ENCODE measurements around the gene C2CD4D.
"Not testable (repeated sequence)": the region's sequence is repeated elsewhere in the genome, so short reads cannot be mapped to it uniquely, and the experiment has no call there.

C2CD4D gene

DNA sequence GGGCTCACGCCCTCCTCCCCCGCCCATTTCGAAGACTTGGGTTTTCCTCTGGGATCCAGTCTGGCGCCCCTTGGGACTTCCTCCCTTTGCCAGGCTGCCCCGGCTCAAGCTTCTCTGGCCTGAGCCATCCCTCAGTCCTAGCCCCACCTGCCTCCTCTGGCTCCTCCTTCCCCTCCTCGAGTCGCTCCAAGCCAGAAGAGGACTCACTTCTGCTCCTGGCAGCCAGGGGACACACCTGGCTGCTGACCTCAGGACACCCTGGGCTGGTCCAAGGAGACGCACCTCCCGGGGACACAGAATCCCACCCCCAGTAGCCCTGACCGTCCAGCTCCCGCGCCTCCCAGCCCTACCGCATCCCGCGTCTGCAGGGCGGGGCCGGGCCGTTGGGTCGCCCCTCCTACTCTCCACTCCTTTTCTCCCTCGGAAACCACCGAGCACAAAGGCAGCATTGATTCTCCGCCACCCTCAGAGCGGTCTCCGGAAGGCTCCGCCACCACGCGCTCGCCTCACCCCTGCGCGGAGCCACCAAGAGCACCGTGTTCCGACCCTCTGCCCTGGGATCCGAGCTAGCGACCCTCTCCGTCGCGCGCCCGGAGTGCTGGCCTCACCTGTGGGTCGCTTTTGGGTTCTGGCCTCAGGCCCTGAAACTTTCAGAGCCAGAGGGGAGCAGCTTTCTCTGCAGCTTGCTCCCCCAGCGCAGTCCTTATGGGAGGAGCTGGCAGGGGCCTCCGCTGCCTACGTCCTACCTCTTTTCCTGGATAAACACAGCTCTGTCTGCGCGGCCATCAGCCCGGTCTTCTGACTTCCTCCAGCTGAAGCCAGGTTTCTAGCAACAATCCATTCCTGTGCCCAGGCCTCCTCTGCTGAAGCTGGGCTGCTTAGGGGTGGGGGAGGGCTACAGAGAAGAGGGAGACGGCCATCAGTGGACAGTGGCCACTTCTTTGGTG lies at the start of gene C2CD4D:
Gene C2CD4D (minus strand): TSS at position 364 of the 947 bp plus-strand sequence. CDS start 831 bp downstream, outside the sequence.
- peak; percentile 94 for DNase-seq

DNA sequence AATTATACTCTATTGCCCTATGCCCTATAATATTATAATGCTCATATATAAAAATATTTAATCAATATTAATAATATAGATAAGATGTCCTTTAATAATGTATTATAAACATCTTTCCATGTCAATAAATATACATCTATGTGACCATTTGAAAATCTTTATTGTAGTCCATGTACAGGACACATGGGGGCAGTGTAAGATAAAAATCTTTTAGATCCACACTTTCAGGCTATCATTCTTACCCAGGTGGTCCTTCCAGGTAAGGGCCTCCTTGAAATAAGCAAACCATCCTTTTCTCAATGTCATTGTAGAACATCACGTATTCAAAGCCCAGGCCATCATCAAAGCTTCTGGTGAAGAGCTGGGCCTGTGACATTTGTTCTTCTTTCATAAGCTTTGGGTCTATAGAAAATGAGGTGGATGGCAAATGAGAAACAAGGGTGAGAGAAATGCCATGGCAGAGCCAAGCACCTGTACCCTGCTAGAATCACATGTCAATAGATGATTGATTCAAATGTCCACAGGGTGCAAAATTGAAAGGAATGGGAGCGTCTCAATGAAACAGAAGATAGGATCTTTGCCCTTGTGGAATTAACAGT lies 49.5 kb upstream of the C2CD4D start:
- peak; percentile 34 for DNase-seq

- no peak for DNase-seq
Observed at GRCh38 chr1:151887028-151887427, 47.4 kb upstream of the C2CD4D start.

DNA sequence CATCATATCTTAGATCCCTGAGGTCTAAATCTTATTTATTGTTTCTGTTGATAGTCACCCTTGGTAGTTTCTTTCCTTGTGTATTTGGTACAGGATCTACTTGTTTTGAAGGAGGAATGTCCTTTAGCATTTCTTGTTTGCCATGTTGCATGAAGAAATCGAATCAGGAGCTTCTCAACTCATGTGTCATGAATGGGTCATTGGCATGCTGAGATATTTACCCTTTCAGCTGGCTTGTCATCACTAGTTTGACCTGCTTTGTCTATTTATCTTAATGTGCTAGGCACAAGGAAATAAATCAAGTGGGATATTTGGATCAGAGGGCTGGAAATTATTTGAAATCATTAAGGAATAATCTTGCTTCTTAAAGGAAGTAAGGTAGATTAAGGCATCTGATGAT lies 45.9 kb upstream of the C2CD4D start:
- DNase-seq, result no peak

- not testable (repeated sequence) for DNase-seq
Observed at GRCh38 chr1:151884879-151885278, 45.3 kb upstream of the C2CD4D start.

DNA sequence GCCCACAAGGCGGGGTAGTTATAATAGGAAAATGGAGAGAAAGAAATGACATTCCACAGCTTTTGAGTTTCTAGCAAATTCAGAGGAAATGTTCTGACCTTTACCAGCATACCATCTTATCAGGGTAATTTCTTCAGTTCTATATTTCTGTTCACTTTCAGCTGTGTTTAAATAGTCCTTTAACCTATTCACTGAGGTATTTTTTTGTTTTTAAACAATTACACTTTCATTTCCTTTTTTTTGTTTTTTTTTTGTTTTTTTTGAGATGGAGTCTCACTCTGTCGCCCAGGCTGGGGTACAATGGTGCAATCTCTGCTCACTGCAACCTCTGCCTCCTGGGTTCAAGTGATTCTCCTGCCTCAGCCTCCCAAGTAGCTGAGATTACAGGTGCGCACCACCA lies 44.8 kb upstream of the C2CD4D start:
- DNase-seq, result not testable (repeated sequence)

GRCh38 chr1:151883898-151884297 lies 44.3 kb upstream of the C2CD4D start:
- DNase-seq, result not testable (repeated sequence)

DNA sequence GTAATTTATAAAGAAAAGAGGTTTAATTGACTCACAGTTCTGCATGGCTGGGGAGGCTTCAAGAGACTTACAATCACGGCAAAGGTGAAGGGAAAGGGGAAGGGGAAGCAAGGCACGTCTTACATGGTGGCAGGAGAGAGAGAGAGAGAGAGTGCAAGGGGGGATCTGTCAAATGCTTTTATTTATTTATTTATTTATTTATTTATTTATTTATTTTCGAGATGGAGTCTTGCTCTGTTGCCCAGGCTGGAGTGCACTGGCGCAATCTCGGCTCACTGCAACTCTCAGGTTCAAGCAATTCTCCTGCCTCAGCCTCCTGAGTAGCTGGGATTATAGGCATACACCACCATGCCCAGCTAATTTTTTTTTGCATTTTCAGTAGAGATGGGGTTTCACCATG lies 43.3 kb upstream of the C2CD4D start:
- DNase-seq, result not testable (repeated sequence)

- DNase-seq, result no peak
Observed at GRCh38 chr1:151882466-151882865, 42.8 kb upstream of the C2CD4D start.

DNA sequence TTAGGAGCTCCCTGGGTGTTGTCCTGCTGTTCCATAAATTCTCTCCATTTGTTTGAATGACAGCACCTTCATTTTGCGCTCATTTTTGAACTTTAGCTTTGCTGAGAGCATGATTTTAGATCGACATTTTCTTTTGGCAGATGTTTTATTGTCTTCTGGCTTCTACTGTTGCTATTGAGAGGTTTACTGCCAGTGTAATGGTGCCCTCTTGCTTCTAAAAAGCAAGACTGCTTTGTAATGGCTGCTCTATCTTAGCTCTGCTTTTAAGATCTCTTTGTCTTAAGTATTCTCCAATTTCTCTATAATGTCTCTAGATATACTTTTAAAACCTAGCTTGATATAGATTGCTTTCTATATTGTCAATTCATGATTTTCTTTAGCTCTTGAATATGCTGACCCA lies 41.9 kb upstream of the C2CD4D start:
- DNase-seq, result peak; percentile 60

- no peak for DNase-seq
Observed at GRCh38 chr1:151875419-151876097, 35.9 kb upstream of the C2CD4D start.

- DNase-seq, result not testable (repeated sequence)
Observed at GRCh38 chr1:151872776-151873175, 33.2 kb upstream of the C2CD4D start.

DNA sequence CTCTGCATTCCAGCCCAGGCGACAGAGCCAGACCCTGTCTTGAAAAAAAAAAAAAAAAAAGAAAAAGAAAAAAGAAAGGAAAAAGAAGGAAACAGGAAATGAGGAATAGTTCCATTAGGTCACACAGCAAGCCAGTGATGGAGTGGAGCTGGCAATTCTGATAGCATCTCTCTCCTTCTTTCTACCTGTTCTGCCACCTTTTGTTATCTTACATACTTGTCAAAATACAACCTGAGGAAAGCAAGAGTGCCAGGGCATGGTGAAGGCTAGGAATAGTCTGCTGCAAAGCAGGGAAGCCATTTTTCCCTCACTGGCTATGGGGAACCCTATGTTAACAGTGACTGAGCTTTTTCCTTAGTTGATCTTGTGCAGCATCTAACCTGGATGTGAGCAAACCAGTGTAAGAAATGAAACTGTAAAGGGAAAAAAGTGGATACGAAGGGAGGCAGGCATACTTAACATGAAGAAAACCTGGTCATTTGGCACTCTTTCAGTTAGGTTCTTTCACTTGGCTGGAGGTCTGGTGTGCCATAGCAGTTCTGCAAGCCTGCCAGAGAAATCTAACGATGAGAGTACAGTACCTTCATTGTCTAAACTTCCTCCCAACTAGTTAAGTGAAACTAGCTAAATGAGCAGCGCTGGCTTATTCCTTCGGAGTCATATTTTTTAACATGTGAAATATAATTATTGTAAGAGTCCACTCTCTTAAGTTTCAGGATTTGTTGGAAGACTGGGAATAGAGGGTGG lies 31.8 kb upstream of the C2CD4D start:
- DNase-seq, result no peak

GRCh38 chr1:151868486-151868885 lies 28.9 kb upstream of the C2CD4D start:
- no peak for DNase-seq

DNA sequence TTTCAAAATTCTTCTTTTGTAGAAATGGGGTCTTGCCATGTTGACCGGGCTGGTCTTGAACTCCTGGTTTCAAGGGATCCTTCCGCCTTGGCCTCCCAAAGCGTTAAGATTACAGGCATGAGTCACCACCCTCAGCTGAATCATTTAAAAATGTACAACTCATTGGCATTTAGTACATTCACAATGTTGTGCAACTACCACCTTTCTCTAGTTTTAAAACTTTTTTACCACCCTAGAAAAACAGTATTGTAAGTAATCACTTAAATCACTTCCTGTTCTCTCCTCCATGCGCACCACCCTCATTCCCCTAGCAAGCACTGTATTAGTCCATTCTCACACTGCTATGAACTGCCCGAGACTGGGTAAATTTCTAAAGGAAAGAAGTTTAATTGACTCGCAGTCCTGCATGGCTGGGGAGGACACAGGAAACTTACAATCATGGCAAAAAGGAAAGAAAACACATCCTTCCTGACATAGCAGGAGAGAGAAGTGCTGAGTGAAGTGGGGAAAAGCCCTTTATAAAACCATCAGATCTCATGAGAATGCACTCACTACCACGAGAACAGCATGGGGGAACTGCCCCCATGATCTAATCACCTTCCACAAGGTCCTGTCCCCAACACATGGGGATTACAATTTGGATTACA lies 28.3 kb upstream of the C2CD4D start:
- DNase-seq, result no peak

DNA sequence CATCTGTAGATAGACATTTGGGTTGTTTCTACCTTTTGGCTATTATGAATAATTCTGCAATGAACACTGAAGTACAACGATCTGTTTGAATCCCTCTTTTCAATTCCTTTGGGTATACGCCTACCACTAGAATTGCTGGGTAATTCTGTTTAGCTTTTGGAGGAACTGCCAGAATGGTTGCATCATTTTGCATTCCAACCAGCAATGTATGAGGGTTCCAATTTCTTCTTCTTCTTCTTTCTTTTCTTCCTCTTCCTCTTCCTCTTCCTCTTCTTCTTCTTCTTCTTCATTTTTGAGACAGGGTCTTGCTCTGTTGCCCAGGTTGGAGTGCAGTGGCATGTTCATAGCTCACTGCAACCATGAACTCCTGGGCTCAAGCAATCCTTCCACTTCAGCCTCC lies 27.7 kb upstream of the C2CD4D start:
- no peak for DNase-seq

DNA sequence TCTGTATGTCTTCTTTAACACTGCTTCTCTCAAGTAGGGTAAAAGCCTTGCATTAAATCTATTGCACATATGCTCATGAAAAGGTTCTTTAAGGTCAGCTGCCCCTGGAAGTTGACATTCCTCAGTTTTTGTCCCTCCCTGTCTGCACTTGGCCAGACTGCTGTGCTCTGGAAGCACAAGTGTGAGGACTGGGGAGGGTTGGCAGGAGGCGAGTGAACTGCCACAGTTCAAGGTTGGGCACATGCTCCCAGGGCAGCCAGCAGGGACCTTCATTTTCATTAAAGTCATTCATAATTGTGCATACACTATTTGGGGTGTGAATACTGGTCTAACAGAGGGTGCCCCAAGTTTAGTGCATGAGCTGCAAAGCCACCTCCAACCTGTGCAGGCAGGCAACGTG lies 24.8 kb upstream of the C2CD4D start:
- no peak for DNase-seq

DNA sequence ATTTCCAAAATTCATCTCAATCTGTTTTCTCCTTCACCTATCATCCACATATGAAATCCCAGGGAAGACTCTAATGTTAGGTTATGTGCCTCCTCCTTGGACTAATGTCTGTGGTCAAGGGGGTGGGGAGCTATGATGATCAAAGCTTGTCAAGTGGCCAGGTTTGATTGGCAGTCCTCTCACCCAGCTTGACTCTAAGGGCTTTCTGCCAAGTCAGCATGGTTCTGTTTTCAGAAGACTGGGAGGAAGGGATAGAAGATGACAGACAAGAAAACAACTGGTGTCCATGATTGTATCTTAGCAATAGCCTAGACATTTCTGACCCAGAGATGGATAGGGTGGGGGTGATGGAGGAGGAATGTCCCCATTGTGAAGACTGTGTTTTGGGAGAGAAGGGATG lies 23.0 kb upstream of the C2CD4D start:
- DNase-seq, result no peak

DNA sequence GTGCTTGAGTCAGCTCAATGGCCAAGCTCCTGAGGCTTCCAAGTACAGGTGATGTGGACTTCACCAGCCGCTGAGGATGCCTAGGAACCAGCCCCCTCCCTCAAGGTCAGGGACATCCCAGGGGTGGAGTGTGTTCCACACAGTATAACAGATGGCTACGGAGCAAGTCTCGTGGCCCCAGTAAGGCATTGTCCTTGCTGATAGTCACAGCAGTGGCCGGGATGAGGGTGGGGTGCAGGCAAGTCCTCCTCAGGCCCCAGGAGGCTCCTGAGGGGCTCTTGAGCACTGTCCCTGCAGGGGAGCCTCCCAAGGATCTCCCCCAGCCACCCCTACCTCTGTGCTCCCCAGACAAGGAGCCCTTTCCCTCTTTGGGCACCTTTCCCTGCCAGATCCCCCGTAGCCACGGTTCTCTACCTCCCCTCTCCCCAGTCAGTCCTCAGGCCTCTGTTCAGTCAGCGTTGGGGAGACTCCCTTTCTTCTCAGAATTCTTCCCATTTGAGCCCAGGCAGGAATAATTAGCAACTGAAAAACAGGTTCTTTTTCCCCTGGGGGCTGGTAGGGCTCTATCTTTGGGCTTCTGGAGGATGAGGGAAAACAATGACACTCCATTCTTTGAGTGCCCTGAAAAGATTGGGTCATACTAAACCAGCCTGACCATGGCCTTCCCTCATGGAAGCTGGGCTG lies 21.0 kb upstream of the C2CD4D start:
- no peak for DNase-seq

GRCh38 chr1:151859891-151860293 lies 20.3 kb upstream of the C2CD4D start:
- peak; percentile 8 for DNase-seq

DNA sequence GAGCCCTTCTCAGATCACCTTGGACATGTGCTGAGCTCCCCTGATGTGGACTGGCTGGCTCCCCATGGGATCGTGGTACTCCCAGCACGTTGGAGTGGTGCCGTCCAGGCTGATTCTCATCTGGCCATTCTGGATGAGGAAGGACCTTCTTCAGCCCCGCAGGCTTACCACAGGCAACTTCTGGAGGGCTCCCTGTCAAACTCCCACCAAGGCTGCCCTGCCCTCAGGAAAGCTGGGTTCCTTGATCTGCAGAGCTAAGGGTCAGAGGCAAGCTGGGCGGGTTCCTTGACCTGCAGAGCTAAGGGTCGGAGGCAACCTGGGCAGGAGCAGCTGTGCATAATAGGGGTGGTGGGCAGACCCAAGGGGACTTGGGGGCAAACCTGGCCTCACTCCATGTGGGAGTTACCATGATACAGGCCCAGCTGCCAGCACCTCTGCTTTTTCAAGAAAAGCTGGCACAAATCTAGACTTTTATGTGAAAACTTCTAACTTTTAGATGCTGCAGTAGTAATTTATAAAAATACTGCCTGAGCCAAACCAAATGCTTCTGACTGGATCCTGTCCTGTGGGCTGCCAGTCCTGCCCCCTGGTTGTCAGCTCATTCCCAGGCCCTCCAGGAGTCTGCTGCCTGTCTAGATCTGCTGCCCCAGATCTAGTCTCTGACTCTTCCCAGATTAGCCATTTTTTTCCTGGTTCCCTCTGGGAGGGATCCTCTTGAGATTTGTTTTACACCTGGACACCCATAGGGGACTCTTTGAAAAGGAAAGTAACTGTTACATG lies 19.5 kb upstream of the C2CD4D start:
- no peak for DNase-seq

All from NCI-H69 (cell line).